HUES48 (cell line): Measurements from ENCODE around the gene MLC1.

ENCODE experiments used
- H3K27ac ChIP-seq: one replicate; pipeline ENCODE4 v1.7.0; 2013; ENCODE audit warnings: low read depth, low read length, inconsistent platforms
- H3K27me3 ChIP-seq: 2 replicates; pipeline ENCODE4 v1.6.1; 2013; ENCODE audit warnings: mild to moderate bottlenecking, low read length; ENCODE audit not compliant: control insufficient read depth, insufficient read depth
- H3K36me3 ChIP-seq: 2 replicates; pipeline ENCODE4 v1.6.1; 2013; ENCODE audit warnings: low read length; ENCODE audit not compliant: control insufficient read depth, insufficient read depth
- H3K4me1 ChIP-seq: 2 replicates; pipeline ENCODE4 v1.6.1; 2013; ENCODE audit warnings: mild to moderate bottlenecking, low read length; ENCODE audit not compliant: control insufficient read depth, insufficient read depth
- H3K4me3 ChIP-seq: 2 replicates; pipeline ENCODE4 v1.5.1; 2013; ENCODE audit warnings: mild to moderate bottlenecking, low read depth, low read length
- H3K9ac ChIP-seq: 2 replicates; pipeline ENCODE4 v1.6.1; 2013; ENCODE audit warnings: mild to moderate bottlenecking, low read depth, low read length, moderate library complexity
- H3K9me3 ChIP-seq: 2 replicates; pipeline ENCODE4 v1.6.1; 2013; ENCODE audit warnings: low read length; ENCODE audit not compliant: control insufficient read depth, insufficient read depth

MLC1 gene

DNA sequence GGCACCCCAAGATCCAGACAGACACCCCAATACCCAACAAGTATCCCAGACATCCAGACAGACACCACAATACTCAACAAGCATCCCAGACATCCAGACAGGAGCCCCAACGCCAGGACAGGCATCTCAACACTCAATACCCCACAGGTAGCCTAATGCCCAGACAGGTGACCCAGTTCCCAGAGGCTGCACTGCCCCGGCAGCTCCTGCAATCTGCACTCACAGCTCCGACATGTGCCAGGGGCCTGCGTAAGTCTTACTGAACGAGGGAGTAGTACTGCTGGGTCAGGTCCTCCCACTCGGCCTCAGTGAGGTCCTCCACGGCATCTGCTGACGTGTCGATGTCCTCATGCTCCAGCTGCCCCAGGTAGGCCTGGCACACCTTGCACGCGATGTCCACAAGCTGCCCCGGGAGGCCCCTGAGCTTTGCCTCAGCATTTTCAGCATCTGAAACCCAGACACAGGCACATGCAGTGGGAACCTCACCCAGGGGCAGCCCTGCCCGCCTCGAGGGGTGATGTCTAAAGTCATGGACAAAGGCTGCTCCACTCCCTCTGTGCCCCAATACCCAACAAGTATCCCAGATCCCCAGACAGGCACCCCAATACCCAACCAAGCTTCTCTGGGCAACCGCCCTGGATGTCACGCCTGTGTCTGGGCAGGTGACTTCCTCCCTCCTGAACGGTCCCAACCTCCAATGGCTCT, 43.7 kb downstream of the MLC1 start:
- no peaks in the 10 kb centered on the region for H3K4me1 ChIP-seq
- no peak overlapping the region for H3K9ac ChIP-seq
- H3K4me3 ChIP-seq: no peak overlapping the region
- H3K36me3 ChIP-seq: no peaks in the 10 kb centered on the region
- H3K27ac ChIP-seq: no peak overlapping the region
- H3K9me3 ChIP-seq: no peaks in the 10 kb centered on the region
- no peaks in the 10 kb centered on the region for H3K27me3 ChIP-seq

DNA sequence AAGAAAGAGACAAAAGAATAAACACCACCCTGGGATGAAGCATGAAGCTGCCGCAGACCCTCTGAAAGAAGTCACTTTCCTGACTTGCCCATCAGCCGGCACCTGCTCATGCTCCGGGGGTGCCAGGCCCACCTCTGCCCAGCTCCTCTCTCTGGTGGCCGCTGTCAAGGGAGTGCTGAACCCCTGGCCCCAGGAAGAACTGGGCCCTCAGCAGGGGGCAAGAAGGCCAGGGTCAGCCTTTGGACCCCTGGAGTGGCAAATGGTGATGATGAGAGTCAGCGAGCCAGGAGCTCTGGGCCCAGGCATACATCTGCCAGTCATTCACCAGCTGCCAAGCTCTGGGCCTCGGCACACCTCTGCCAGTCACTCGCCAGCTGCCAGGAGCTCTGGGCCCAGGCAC, 44.5 kb downstream of the MLC1 start:
- Histone ChIP-seq H3K27me3 (no peaks in the 10 kb centered on the region), H3K4me1 (no peaks in the 10 kb centered on the region), H3K27ac (no peak overlapping the region), H3K9me3 (no peaks in the 10 kb centered on the region), H3K9ac (no peak overlapping the region), H3K36me3 (no peaks in the 10 kb centered on the region), H3K4me3 (no peak overlapping the region)

DNA sequence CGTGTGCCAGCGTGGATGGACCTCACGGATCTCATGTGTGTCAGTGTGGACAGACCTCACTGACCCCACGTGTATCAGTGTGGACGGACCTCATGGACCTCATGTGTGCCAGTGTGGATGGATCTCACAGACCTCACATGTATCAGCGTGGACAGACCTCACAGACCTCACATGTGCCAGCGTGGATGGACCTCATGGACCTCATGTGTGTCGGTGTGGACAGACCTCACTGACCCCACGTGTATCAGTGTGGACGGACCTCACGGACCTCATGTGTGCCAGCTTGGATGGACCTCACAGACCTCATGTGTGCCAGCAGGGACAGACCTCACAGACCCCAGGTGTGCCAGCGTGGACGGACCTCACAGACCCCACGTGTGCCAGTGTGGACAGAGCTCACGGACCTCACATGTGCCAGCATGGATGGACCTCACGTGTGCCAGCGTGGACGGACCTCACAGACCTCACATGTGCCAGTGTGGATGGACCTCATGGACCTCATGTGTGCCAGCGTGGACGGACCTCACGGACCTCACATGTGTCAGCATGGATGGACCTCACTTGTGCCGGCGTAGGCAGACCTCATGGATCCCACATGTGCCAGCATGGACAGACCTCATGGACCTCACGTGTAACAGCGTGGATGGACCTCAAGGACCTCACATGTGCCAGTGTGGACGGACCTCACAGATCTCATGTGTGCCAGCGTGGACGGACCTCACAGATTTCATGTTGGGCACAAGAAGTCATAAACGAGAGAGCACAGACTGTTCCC, 45.4 kb downstream of the MLC1 start:
- H3K9me3 ChIP-seq: no peaks in the 10 kb centered on the region
- H3K9ac ChIP-seq: no peak overlapping the region
- no peaks in the 10 kb centered on the region for H3K27me3 ChIP-seq

DNA sequence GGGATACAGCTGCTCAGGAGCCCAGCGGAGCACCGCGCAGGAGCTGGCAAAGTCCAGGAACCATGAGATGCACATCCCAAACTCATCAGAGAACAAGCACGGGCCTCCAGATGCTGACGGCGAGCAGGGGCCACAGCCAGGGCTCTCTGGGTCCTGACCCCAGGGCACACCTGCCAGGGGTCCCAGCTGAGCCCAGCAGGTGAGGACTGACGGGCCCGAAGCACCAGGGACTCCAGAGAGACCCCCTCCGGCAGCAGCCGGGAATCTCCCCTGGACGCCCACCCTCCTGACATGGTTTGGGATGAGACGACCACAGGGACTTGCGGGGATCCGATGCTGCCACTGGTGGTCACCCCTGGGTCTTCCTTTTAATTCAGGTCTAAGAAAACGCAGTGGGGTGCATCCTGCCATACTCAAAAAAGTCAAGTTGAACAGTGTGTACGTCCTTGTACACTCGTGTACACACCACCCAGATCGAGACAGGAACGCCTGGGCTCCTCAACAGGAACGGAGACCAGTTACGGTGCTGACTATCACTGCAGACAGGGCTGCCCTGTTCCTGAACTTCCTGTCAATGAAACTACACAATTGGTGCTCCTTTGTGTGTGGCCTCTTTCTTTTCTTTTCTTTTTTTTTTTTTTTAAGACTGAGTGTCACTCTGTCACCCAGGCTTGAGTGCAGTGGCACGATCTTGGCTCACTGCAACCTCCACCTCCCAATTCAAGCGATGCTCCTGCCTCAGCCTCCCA, 49.1 kb downstream of the MLC1 start:
- H3K27me3 ChIP-seq: no peaks in the 10 kb centered on the region
- H3K4me3 ChIP-seq: no peak overlapping the region
- no peak overlapping the region for H3K9ac ChIP-seq
- no peaks in the 10 kb centered on the region for H3K9me3 ChIP-seq
- H3K27ac ChIP-seq: no peak overlapping the region
- H3K36me3 ChIP-seq: no peaks in the 10 kb centered on the region
- no peaks in the 10 kb centered on the region for H3K4me1 ChIP-seq

More for the DNA sequence above, 45.4 kb downstream of the MLC1 start:
- Histone ChIP-seq H3K4me1 (no peaks in the 10 kb centered on the region), H3K36me3 (no peaks in the 10 kb centered on the region), H3K27ac (no peak overlapping the region), H3K4me3 (no peak overlapping the region)

DNA sequence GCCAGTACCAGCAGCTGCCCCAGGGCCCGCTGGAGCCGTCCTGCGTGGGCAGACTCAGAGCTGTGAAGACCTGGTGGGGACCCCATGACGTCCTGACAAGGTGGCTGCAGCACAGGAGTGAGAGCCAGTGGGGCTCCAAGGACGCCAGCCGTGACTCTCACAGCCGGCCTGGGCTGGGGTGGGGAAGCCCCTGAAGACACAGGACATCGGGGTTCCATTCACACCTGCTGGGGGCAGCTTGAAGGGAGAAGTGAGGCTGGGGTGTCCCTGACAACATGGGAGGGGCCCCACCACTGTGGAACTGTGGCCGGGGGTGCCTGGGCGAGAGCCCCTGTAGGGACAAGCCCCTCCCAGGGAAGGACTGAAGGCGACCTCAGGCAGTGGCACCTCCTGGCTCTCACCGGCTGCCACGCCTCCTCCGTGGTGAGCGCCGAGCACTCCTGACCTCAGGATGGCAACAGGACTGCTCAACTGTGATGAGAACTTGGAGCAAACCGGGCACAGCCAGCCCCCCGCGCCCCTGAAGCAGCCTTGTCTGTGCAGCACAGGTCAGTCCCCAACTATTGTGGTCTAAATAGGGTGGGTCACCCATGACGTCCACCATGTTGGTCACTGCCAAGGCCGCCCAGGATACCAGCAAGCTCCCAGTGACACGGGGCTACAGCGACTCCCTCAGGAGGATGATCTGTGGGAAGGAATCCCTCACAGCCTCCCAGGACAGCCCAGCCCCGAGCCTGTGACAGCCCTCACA, 49.9 kb downstream of the MLC1 start:
- Histone ChIP-seq H3K4me3 (no peak overlapping the region), H3K9ac (no peak overlapping the region), H3K4me1 (no peaks in the 10 kb centered on the region; the same call in 1 of the 2 replicates), H3K27ac (no peak overlapping the region), H3K36me3 (no peaks in the 10 kb centered on the region), H3K9me3 (no peaks in the 10 kb centered on the region), H3K27me3 (peaks cover 4% of the 10 kb centered on the region; the same call in 1 of the 2 replicates)

DNA sequence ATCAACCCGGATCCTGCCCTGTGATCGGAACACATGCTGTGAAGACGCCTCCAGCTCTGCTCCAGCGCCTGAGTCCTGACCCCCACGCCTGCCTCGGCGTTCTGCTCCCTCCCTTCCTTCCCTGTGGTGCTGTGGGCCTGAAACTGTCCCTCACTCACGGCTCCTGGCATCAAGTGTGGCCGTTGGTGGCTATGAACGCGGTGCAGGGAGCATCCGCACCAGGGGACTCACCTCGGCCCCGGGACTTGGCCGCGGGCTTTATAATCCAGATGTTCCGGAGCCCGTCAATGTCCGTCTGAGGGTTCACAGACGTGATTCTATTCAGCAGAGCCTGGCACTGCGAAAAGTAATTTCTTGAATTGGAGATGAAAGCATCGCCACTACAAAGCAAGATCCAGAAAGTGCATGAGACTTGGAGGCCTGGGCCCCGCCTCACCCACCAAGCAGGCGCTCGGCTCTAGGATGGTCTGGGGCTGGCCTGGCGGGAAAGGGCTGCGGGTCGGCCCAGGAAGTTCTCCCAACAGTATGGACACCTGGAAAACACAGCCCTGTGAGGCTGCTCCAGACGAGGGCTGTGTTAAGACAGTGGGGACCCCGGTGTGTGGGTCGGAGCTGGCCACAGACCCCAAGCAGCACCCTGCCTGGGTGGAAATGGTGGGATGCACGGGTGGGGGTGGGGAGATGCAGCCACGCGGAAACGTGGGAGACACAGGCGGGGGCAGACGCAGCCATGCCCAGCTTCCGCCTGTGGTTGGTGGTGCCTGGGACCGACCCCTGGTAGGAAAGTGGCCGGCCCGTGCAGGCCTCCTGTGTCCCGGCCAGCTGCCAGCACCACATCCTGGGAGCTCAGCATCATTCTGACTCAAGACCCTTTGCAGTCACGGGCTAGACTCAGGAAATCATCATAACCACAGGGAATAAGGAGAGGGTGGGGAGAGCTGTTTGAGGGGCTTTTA, 50.8 kb downstream of the MLC1 start:
- Histone ChIP-seq H3K4me1 (no peaks in the 10 kb centered on the region; the same call in 1 of the 2 replicates), H3K9me3 (no peaks in the 10 kb centered on the region)

DNA sequence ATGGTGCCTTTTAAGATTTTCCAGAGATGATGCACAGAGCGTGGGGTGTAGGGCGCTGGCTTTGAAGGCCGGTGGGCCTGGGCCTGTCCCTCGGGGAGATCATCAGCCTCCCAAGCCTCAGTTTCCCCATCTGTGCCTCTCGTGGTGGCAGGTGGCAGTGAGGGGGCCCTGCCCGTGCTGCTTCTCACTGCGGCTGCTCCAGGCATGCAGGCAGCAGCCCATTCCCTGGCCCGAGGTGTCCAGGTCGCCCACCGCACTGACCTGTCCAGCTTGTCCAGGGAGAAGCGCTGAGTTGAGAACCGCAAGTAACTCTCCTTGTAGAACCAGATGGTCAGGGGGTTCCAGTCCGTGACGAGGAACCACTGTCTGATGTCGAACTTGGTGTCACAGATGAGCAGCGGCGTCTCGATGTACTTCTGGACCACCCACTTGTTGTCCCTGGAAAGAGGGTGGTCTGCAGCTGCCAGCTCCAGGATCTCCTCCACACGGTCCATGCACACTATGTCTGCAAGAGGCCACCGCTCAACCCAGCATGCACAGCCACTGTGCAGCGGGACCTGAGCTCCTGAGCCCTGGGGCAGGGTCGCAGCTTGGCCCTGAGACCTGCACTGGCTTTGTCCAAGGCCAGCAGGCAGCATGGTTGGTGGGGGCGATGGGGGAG, 52.2 kb downstream of the MLC1 start:
- no peaks in the 10 kb centered on the region for H3K36me3 ChIP-seq
- H3K4me3 ChIP-seq: no peak overlapping the region
- no peak overlapping the region for H3K9ac ChIP-seq
- H3K4me1 ChIP-seq: no peaks in the 10 kb centered on the region; the same call in 1 of the 2 replicates
- no peaks in the 10 kb centered on the region for H3K9me3 ChIP-seq
- no peak overlapping the region for H3K27ac ChIP-seq
- H3K27me3 ChIP-seq: peaks cover 15% of the 10 kb centered on the region

More for the DNA sequence above, 50.8 kb downstream of the MLC1 start:
- H3K36me3 ChIP-seq: no peaks in the 10 kb centered on the region
- H3K27me3 ChIP-seq: peaks cover 9% of the 10 kb centered on the region
- H3K9ac ChIP-seq: no peak overlapping the region
- H3K4me3 ChIP-seq: no peak overlapping the region
- no peak overlapping the region for H3K27ac ChIP-seq

DNA sequence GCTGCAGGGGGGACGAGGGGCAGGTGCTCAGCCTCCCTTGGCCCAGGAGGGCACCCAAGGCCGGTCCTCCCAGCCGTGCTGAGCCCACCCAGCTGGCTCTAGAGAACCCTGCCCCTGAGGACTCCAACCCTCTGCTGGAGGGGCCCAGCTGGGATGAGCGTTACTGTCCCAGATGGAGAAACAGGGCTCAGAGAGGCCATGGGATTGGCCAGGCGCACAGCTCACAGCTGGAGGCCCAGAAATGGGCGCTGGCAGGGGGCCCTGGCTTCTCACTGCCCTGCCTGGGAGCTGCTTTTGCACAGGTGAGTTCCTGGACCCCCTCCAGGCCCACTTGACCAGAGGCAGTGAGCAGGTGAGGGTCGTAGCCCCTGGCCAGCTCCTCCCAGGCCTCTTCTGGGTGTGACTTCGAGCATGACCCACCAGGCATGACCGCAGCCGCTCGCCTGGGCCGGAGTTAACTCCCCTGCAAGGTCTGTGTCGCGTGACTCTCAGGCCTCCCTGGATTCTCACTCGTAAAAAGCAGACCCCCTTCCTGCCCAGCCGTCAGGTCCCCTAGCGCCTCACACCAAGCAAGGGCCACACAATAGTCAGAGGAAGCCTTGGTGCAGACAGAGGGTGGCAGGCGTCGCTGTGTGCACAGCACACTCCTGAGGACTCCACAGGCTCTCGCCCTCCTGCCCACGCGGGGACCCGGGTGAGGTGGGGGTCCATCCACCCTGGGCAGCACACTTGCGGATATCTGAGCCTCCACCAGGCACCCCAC, 52.9 kb downstream of the MLC1 start:
- Histone ChIP-seq H3K4me1 (no peaks in the 10 kb centered on the region; the same call in 1 of the 2 replicates), H3K9me3 (no peaks in the 10 kb centered on the region), H3K9ac (no peak overlapping the region), H3K4me3 (no peak overlapping the region), H3K27me3 (peaks cover 17% of the 10 kb centered on the region), H3K27ac (no peak overlapping the region), H3K36me3 (no peaks in the 10 kb centered on the region)
